ENCODE results near the gene SMAD2. TPM values are rescaled to one million over a fixed set of nuclear protein-coding genes. Genes with fewer than 3 reads are reported as not detected.

Gene SMAD2
- total RNA-seq, 5 donors from 2014 or later (not counting 1 experiment from before 2014, with no cell fraction given), result 110 to 129 (median 115) TPM

GRCh38 chr18:47882641-47883040, 47.8 kb downstream of the SMAD2 start:
- CTCF ChIA-PET, result no interaction called here
- ATAC-seq (replicated peaks in 1 of 4) (no peak), DNase-seq (no peak)
- no peak overlapping the region for H3K4me3 Mint-ChIP-seq
- H3K9me3 Mint-ChIP-seq, result peaks cover 0 to 4% (median 4%) of the 10 kb centered on the region in 3 donors
- no CpG with 5 or more reads among the region's 1 CpG for WGBS (ENCODE audit: insufficient coverage)
- H3K9me3 ChIP-seq, result no peaks in the 10 kb centered on the region
- no peak overlapping the region for H3K4me3 ChIP-seq (ENCODE audit: control insufficient read depth in 1 of 2, extremely low read depth in 1 of 2, low read length in 1 of 2)
- H3K27ac ChIP-seq (ENCODE audit: low read length), result no peak overlapping the region
- no peak overlapping the region for H3K27ac Mint-ChIP-seq
- no peaks in the 10 kb centered on the region for H3K27me3 ChIP-seq (replicated peaks in 1 of 2; ENCODE audit: control insufficient read depth in 2 of 2, extremely low read depth in 1 of 2, insufficient read depth in 2 of 2, low read length in 1 of 2)
- peaks cover 5 to 14% of the 10 kb centered on the region in 2 donors for H3K36me3 ChIP-seq (ENCODE audit: control insufficient read depth in 2 of 2, extremely low read depth in 1 of 2, insufficient read depth in 1 of 2, low read length in 1 of 2)
- peaks cover 45 to 49% (median 48%) of the 10 kb centered on the region in 3 donors for H3K4me1 Mint-ChIP-seq
- peaks cover 3% of the 10 kb centered on the region in 2 experiments for H3K4me1 ChIP-seq (ENCODE audit: control insufficient read depth in 1 of 2, extremely low read depth in 1 of 2, insufficient read depth in 2 of 2, low read length in 2 of 2)
- POLR2A ChIA-PET, result no interaction called here
- H3K27me3 Mint-ChIP-seq, result no peaks in the 10 kb centered on the region
- H3K36me3 Mint-ChIP-seq, result peaks cover 56% of the 10 kb centered on the region

GRCh38 chr18:47881752-47882455, 48.6 kb downstream of the SMAD2 start:
- H3K9me3 ChIP-seq, result no peaks in the 10 kb centered on the region
- peaks cover 48% of the 10 kb centered on the region for H3K36me3 Mint-ChIP-seq
- peaks cover 5 to 14% of the 10 kb centered on the region in 2 donors for H3K36me3 ChIP-seq (ENCODE audit: control insufficient read depth in 2 of 2, extremely low read depth in 1 of 2, insufficient read depth in 1 of 2, low read length in 1 of 2)
- CTCF ChIA-PET, result no interaction called here
- POLR2A ChIA-PET, result no interaction called here
- peaks cover 3 to 4% of the 10 kb centered on the region in 2 experiments for H3K4me1 ChIP-seq (ENCODE audit: control insufficient read depth in 1 of 2, extremely low read depth in 1 of 2, insufficient read depth in 2 of 2, low read length in 2 of 2)
- H3K4me1 Mint-ChIP-seq, result peaks cover 41 to 46% (median 45%) of the 10 kb centered on the region in 3 donors
- ATAC-seq (replicated peaks in 1 of 4) (no peak), DNase-seq (no peak)
- H3K27ac Mint-ChIP-seq, result no peak overlapping the region
- no peak overlapping the region for H3K4me3 ChIP-seq (ENCODE audit: control insufficient read depth in 1 of 2, extremely low read depth in 1 of 2, low read length in 1 of 2)
- H3K27ac ChIP-seq (ENCODE audit: low read length), result no peak overlapping the region
- H3K27me3 Mint-ChIP-seq, result no peaks in the 10 kb centered on the region
- 85% methylated on average over 3 of the region's 7 CpGs for WGBS (ENCODE audit: insufficient coverage)
- H3K27me3 ChIP-seq (replicated peaks in 1 of 2; ENCODE audit: control insufficient read depth in 2 of 2, extremely low read depth in 1 of 2, insufficient read depth in 2 of 2, low read length in 1 of 2), result no peaks in the 10 kb centered on the region
- peaks cover 0 to 4% (median 4%) of the 10 kb centered on the region in 3 donors for H3K9me3 Mint-ChIP-seq
- H3K4me3 Mint-ChIP-seq, result no peak overlapping the region

GRCh38 chr18:47881042-47881441, 49.4 kb downstream of the SMAD2 start:
- Mint-ChIP-seq H3K36me3 (peaks cover 43% of the 10 kb centered on the region), H3K27ac (no peak overlapping the region), H3K27me3 (no peaks in the 10 kb centered on the region), H3K9me3 (peaks cover 0 to 4% (median 4%) of the 10 kb centered on the region in 3 donors), H3K4me3 (no peak overlapping the region), H3K4me1 (peaks cover 41 to 50% (median 46%) of the 10 kb centered on the region in 3 donors)
- POLR2A ChIA-PET, result no interaction called here
- DNase-seq (no peak), ATAC-seq (replicated peaks in 1 of 4) (no peak)
- H3K4me3 ChIP-seq (ENCODE audit: control insufficient read depth in 1 of 2, extremely low read depth in 1 of 2, low read length in 1 of 2), result no peak overlapping the region
- H3K4me1 ChIP-seq (ENCODE audit: control insufficient read depth in 1 of 2, extremely low read depth in 1 of 2, insufficient read depth in 2 of 2, low read length in 2 of 2), result peaks cover 3 to 5% of the 10 kb centered on the region in 2 experiments
- no peaks in the 10 kb centered on the region for H3K27me3 ChIP-seq (replicated peaks in 1 of 2; ENCODE audit: control insufficient read depth in 2 of 2, extremely low read depth in 1 of 2, insufficient read depth in 2 of 2, low read length in 1 of 2)
- no CpG with 5 or more reads among the region's 3 CpGs for WGBS (ENCODE audit: insufficient coverage)
- H3K9me3 ChIP-seq, result no peaks in the 10 kb centered on the region
- H3K27ac ChIP-seq (ENCODE audit: low read length), result no peak overlapping the region
- peaks cover 5 to 14% of the 10 kb centered on the region in 2 donors for H3K36me3 ChIP-seq (ENCODE audit: control insufficient read depth in 2 of 2, extremely low read depth in 1 of 2, insufficient read depth in 1 of 2, low read length in 1 of 2)
- CTCF ChIA-PET, result no interaction called here

GRCh38 chr18:47877892-47878291, 52.6 kb downstream of the SMAD2 start:
- no peak for ATAC-seq (replicated peaks in 1 of 4)
- Histone ChIP-seq H3K4me3 (ENCODE audit: control insufficient read depth in 1 of 2, extremely low read depth in 1 of 2, low read length in 1 of 2) (no peak overlapping the region), H3K4me1 (ENCODE audit: control insufficient read depth in 1 of 2, extremely low read depth in 1 of 2, insufficient read depth in 2 of 2, low read length in 2 of 2) (peaks cover 0 to 2% of the 10 kb centered on the region in 2 experiments), H3K36me3 (ENCODE audit: control insufficient read depth in 2 of 2, extremely low read depth in 1 of 2, insufficient read depth in 1 of 2, low read length in 1 of 2) (peaks cover 0 to 14% of the 10 kb centered on the region in 2 donors), H3K9me3 (no peaks in the 10 kb centered on the region), H3K27ac (ENCODE audit: low read length) (no peak overlapping the region), H3K27me3 (replicated peaks in 1 of 2; ENCODE audit: control insufficient read depth in 2 of 2, extremely low read depth in 1 of 2, insufficient read depth in 2 of 2, low read length in 1 of 2) (no peaks in the 10 kb centered on the region)
- no peak for DNase-seq
- Mint-ChIP-seq H3K4me3 (no peak overlapping the region), H3K4me1 (peaks cover 47 to 55% (median 55%) of the 10 kb centered on the region in 3 donors), H3K27me3 (no peaks in the 10 kb centered on the region), H3K27ac (no peak overlapping the region), H3K36me3 (peaks cover 40% of the 10 kb centered on the region), H3K9me3 (peaks cover 0 to 4% (median 4%) of the 10 kb centered on the region in 3 donors)
- CTCF ChIA-PET, result interaction anchor here in 1 of 2 donors (1.0 kb wide), 2 partner anchors 11 to 18 kb away, joined by 3 read pairs; no protein-coding TSS in a partner anchor
- WGBS (ENCODE audit: insufficient coverage), result no CpG with 5 or more reads among the region's 3 CpGs
- POLR2A ChIA-PET, result no interaction called here

- ATAC-seq (replicated peaks in 1 of 4) (no peak), DNase-seq (peak in 1 of 35 experiments; percentile 22)
- no peaks in the 10 kb centered on the region for H3K9me3 ChIP-seq
- Mint-ChIP-seq H3K4me3 (no peak overlapping the region), H3K27ac (no peak overlapping the region), H3K4me1 (peaks cover 52 to 62% (median 61%) of the 10 kb centered on the region in 3 donors), H3K36me3 (peaks cover 33% of the 10 kb centered on the region), H3K9me3 (peaks cover 0 to 4% (median 4%) of the 10 kb centered on the region in 3 donors), H3K27me3 (no peaks in the 10 kb centered on the region)
- H3K36me3 ChIP-seq (ENCODE audit: control insufficient read depth in 2 of 2, extremely low read depth in 1 of 2, insufficient read depth in 1 of 2, low read length in 1 of 2), result peaks cover 0 to 11% of the 10 kb centered on the region in 2 donors
- CTCF ChIA-PET, result interaction anchor here in 1 of 2 donors (0.8 kb wide), 1 partner anchor 129 kb away, joined by 3 read pairs; no protein-coding TSS in a partner anchor
- no peak overlapping the region for H3K4me3 ChIP-seq (ENCODE audit: control insufficient read depth in 1 of 2, extremely low read depth in 1 of 2, low read length in 1 of 2)
- peaks cover 0 to 2% of the 10 kb centered on the region in 2 experiments for H3K4me1 ChIP-seq (ENCODE audit: control insufficient read depth in 1 of 2, extremely low read depth in 1 of 2, insufficient read depth in 2 of 2, low read length in 2 of 2)
- POLR2A ChIA-PET, result no interaction called here
- WGBS (ENCODE audit: insufficient coverage), result no CpG with 5 or more reads among the region's 2 CpGs
- H3K27me3 ChIP-seq (replicated peaks in 1 of 2; ENCODE audit: control insufficient read depth in 2 of 2, extremely low read depth in 1 of 2, insufficient read depth in 2 of 2, low read length in 1 of 2), result no peaks in the 10 kb centered on the region
- H3K27ac ChIP-seq (ENCODE audit: low read length), result no peak overlapping the region
These were observed 53.6 kb downstream of the SMAD2 start for GRCh38 chr18:47876813-47877212.

GRCh38 chr18:47873625-47874024, 56.8 kb downstream of the SMAD2 start:
- no peaks in the 10 kb centered on the region for H3K27me3 Mint-ChIP-seq
- no peaks in the 10 kb centered on the region for H3K9me3 Mint-ChIP-seq
- no peak for ATAC-seq (replicated peaks in 1 of 4)
- Histone ChIP-seq H3K27ac (ENCODE audit: low read length) (no peak overlapping the region), H3K27me3 (replicated peaks in 1 of 2; ENCODE audit: control insufficient read depth in 2 of 2, extremely low read depth in 1 of 2, insufficient read depth in 2 of 2, low read length in 1 of 2) (no peaks in the 10 kb centered on the region), H3K4me3 (ENCODE audit: control insufficient read depth in 1 of 2, extremely low read depth in 1 of 2, low read length in 1 of 2) (no peak overlapping the region), H3K9me3 (no peaks in the 10 kb centered on the region), H3K36me3 (ENCODE audit: control insufficient read depth in 2 of 2, extremely low read depth in 1 of 2, insufficient read depth in 1 of 2, low read length in 1 of 2) (peaks cover 3 to 4% of the 10 kb centered on the region in 2 donors), H3K4me1 (ENCODE audit: control insufficient read depth in 1 of 2, extremely low read depth in 1 of 2, insufficient read depth in 2 of 2, low read length in 2 of 2) (peaks cover 2% of the 10 kb centered on the region in 2 experiments)
- no peak for DNase-seq
- peaks cover 65 to 72% (median 68%) of the 10 kb centered on the region in 3 donors for H3K4me1 Mint-ChIP-seq
- no peak overlapping the region for H3K4me3 Mint-ChIP-seq
- ChIA-PET POLR2A (no interaction called here), CTCF (interaction anchor here in 1 of 2 donors (0.6 kb wide), 1 partner anchor 11 kb away, joined by 3 read pairs; no protein-coding TSS in a partner anchor)
- peak overlapping the region in 1 of 2 donors; percentile 41 for H3K27ac Mint-ChIP-seq
- H3K36me3 Mint-ChIP-seq, result peaks cover 18% of the 10 kb centered on the region
